Skeletal muscle satellite cell (primary cell): ENCODE data around the gene KRTAP17-1. TPM values are rescaled to one million over a fixed set of nuclear protein-coding genes. Genes with fewer than 3 reads are reported as not detected.

Source experiments
- small RNA-seq: library from RNA; depleted of rRNA; stranded (forward); fragments of <200 nt; gene quantifications from one replicate; pipeline ENCODE3, GENCODE V24; 2012

The KRTAP17-1 gene

Small RNA genes lying within 50 kb of the gene (small RNA-seq; reads per million reads assigned to genes)
- not detected for gene KRTAP9-10P
